HCT116 (cell line): ENCODE results near the gene PREX1. TPM values are rescaled to one million over a fixed set of nuclear protein-coding genes. Genes with fewer than 3 reads are reported as not detected.

Source experiments
- ATAC-seq: fragments of 200-7000 bp; cut with Tn5 transposase; 2 replicates; pipeline ENCODE4 v1.9.1; 2020; ENCODE audit warnings: mild to moderate bottlenecking, moderate library complexity
- BruUV-seq: library from RNA; stranded (reverse); fragments of 400-500 nt; replicated peaks from 2 replicates; lab custom pipeline; 2021; lab: Mats Ljungman, UMichigan
- CTCF ChIA-PET: fragments of 300-600 bp; sonication (Branson Sonifier 250); formaldehyde crosslinking; loops from one replicate; lab custom pipeline; 2021; ENCODE audit warnings: antibody characterized with exemption; lab: Charles Lee
- POLR2A ChIA-PET: fragments of 300-600, 350-600 bp; sonication (Branson Sonifier 250); formaldehyde crosslinking; loops from one replicate; lab custom pipeline; 2021; ENCODE audit warnings: antibody characterized with exemption; lab: Charles Lee
- RAD21 ChIA-PET, 2 experiments: fragments of 300-600 bp; sonication (Branson Sonifier 250); formaldehyde crosslinking; loops; one replicate each; lab custom pipeline; 2023; ENCODE audit warnings: low total read pairs in 2 of 2; ENCODE audit not compliant: uncharacterized antibody in 2 of 2, unreplicated experiment in 2 of 2, low non-redundant PET in 1 of 2; lab: Charles Lee
- DNase-seq: peaks from one replicate; pipeline ENCODE4 v3.0.0-alpha.2; 2010; ENCODE audit warnings: low read depth, low spot score
- H2AFZ ChIP-seq: fragments of 200-600 bp; shearing (Covaris generic), sonication (generic); 2 replicates; pipeline ENCODE4 v1.6.1; 2017; ENCODE audit warnings: low read depth, mixed run types, mixed read lengths, antibody characterized with exemption, low read length; ENCODE audit not compliant: poor library complexity, severe bottlenecking
- H3K27ac ChIP-seq: 2 replicates; pipeline ENCODE4 v1.5.1; 2012; ENCODE audit warnings: low read depth, low read length
- H3K27me3 ChIP-seq: fragments of 200-600 bp; sonication (generic); 2 replicates; pipeline ENCODE4 v1.6.1; 2016; ENCODE audit warnings: mixed run types, low read length, mixed read lengths; ENCODE audit not compliant: insufficient read depth
- H3K36me3 ChIP-seq, 2 experiments: fragments of 200-500 bp in 1 of 2; fragments of 200-600 bp in 1 of 2; sonication (Bioruptor generic) in 1 of 2; sonication (generic) in 1 of 2; 2 replicates each; pipeline versions ENCODE4 v1.5.1 to v1.6.1; 2014 to 2016; ENCODE audit warnings: low read length in 2 of 2, inconsistent platforms in 1 of 2, mixed read lengths in 1 of 2, mixed run types in 1 of 2; ENCODE audit not compliant: insufficient read depth in 2 of 2, control insufficient read depth in 1 of 2
- H3K4me1 ChIP-seq, 2 experiments: fragments of 200-600 bp in 1 of 2; sonication (generic) in 1 of 2; 2 replicates each; pipeline versions ENCODE4 v1.5.1 to v1.6.1; 2012 to 2017; ENCODE audit warnings: low read length in 2 of 2, inconsistent platforms in 1 of 2, mild to moderate bottlenecking in 1 of 2, mixed read lengths in 1 of 2, mixed run types in 1 of 2, moderate library complexity in 1 of 2; ENCODE audit not compliant: insufficient read depth in 2 of 2, control insufficient read depth in 1 of 2
- H3K4me2 ChIP-seq: fragments of 200-600 bp; sonication (generic); 2 replicates; pipeline ENCODE4 v1.6.1; 2017; ENCODE audit warnings: mixed run types, low read length, mixed read lengths
- H3K4me3 ChIP-seq, 2 experiments: fragments of 200-600 bp in 1 of 2; sonication (generic) in 1 of 2; replicated peaks in 1 of 2; 2 replicates each; pipeline ENCODE4 v1.5.1; 2011 to 2016; ENCODE audit warnings: low read length in 2 of 2, control low read depth in 1 of 2, low read depth in 1 of 2, mild to moderate bottlenecking in 1 of 2, mixed read lengths in 1 of 2, mixed run types in 1 of 2
- H3K79me2 ChIP-seq: fragments of 200-600 bp; sonication (generic); 2 replicates; pipeline ENCODE4 v1.6.1; 2017; ENCODE audit warnings: mild to moderate bottlenecking, mixed run types, low read length, moderate library complexity, mixed read lengths; ENCODE audit not compliant: insufficient read depth
- H3K9ac ChIP-seq: fragments of 200-600 bp; sonication (generic); 2 replicates; pipeline ENCODE4 v1.6.1; 2016; ENCODE audit warnings: low read length, mixed read lengths
- H3K9me2 ChIP-seq: fragments of 200-600 bp; sonication (generic), shearing (Covaris generic); 2 replicates; pipeline ENCODE4 v1.6.1; 2017; ENCODE audit warnings: mixed run types, mild to moderate bottlenecking, moderate library complexity; ENCODE audit not compliant: insufficient read depth
- H3K9me3 ChIP-seq, 2 experiments: fragments of 200-500 bp in 1 of 2; fragments of 200-600 bp in 1 of 2; sonication (Bioruptor generic) in 1 of 2; sonication (generic) in 1 of 2; 2 replicates each; pipeline ENCODE4 v1.6.1; 2014 to 2017; ENCODE audit warnings: low read length in 2 of 2, mixed read lengths in 2 of 2, inconsistent platforms in 1 of 2, low read depth in 1 of 2, mild to moderate bottlenecking in 1 of 2, mixed run types in 1 of 2, moderate library complexity in 1 of 2; ENCODE audit not compliant: control insufficient read depth in 1 of 2, insufficient read depth in 1 of 2
- H4K20me1 ChIP-seq: fragments of 200-600 bp; sonication (generic), shearing (Covaris generic); 2 replicates; pipeline ENCODE4 v1.6.1; 2017; ENCODE audit warnings: mixed run types, mild to moderate bottlenecking, moderate library complexity; ENCODE audit not compliant: insufficient read depth
- CEBPB ChIP-seq: IDR thresholded peaks from 2 replicates; pipeline ENCODE4 v1.6.1; 2012; ENCODE audit warnings: low read depth
- EGR1 ChIP-seq: IDR thresholded peaks from 2 replicates; pipeline ENCODE4 v1.6.1; 2012; ENCODE audit warnings: low read depth
- POLR2AphosphoS5 ChIP-seq: IDR thresholded peaks from 2 replicates; pipeline ENCODE4 v1.6.1; 2011; ENCODE audit warnings: mild to moderate bottlenecking, low read depth, low read length, moderate library complexity
- RAD21 ChIP-seq: IDR thresholded peaks from 2 replicates; pipeline ENCODE4 v1.6.1; 2012; ENCODE audit warnings: low read depth, mild to moderate bottlenecking
- SP1 ChIP-seq: IDR thresholded peaks from 2 replicates; pipeline ENCODE4 v1.6.1; 2012; ENCODE audit warnings: low read depth
- intact Hi-C: fragments of 100-400 bp; cut with micrococcal nuclease; formaldehyde crosslinking; loops from 2 replicates; pipeline ENCODE4 v1.10.0; 2022
- total RNA-seq: library from RNA; stranded (reverse); gene quantifications from one replicate; pipeline ENCODE4 v1.2.1, GENCODE V29; 2021; ENCODE audit not compliant: unreplicated experiment
- TF ChIP-seq, protein P1 (sequence below), 3 experiments: fragments of 200-600 bp in 1 of 3; sonication (generic) in 1 of 3; IDR thresholded peaks in 2 of 3; conservative IDR thresholded peaks in 1 of 3; 2 replicates each; pipeline ENCODE4 v1.5.1; 2012 to 2017; ENCODE audit warnings: low read depth in 2 of 3, low read length in 2 of 3, antibody characterized with exemption in 1 of 3, borderline replicate concordance in 1 of 3, control low read depth in 1 of 3, mild to moderate bottlenecking in 1 of 3, mixed read lengths in 1 of 3, mixed run types in 1 of 3, moderate library complexity in 1 of 3; ENCODE audit not compliant: insufficient read depth in 1 of 3
- TF ChIP-seq, protein P2 (sequence below): IDR thresholded peaks from 2 replicates; pipeline ENCODE4 v1.6.1; 2011; ENCODE audit warnings: mild to moderate bottlenecking, low read length, moderate library complexity; ENCODE audit not compliant: insufficient replicate concordance; ENCODE audit errors: extremely low read depth

PREX1 gene
- total RNA-seq, 1 experiment from 2014 or later = 6.1 TPM

DNA sequence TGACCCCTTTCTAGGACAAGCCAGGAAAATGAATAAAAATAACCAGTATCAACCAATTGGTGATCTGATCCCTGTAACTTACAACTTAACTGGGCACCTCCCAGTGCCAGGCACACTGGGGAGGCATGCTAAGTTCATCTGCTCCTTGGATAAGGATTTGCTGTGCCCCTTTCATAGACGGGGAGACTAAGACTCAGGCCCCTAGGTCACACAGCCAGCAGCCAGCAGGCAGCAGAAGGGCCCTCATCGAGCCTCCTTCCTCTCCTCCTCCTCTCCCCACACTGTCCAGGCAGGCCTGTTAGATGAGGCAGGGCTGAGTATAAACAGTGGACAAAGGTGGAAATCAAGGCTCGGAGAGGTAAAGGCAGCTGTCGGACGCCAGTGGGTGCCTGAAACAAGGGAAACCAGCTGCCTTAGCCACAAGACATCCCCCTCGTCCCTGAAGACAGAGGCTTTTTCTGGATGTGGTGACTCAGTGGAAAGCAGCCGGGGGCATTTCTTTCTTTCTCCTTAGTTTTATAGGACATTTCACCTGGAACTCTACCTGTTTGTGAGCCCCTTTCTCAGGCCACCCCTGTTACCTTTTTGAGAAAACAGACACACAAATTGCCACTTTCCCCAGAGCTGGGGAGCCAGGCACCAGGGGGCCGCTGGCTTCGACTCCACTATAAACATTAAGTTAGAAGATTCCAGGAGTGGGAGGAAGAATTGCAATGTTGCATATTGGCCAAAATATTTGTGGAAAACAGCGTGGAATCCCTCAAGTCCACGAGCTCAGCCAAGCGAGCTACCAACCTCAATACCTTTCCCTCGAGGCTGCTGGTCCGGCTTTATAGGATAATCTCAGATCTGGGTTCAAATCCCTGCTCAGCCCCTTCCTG lies 166.0 kb downstream of the PREX1 start:
- no peaks in the 10 kb centered on the region for H3K36me3 ChIP-seq
- no peaks in the 10 kb centered on the region for H3K27me3 ChIP-seq
- H3K27ac ChIP-seq = no peak overlapping the region
- BruUV-seq = no TSS peak
- ChIA-PET POLR2A (no interaction called here), CTCF (interaction anchor here (2.8 kb wide), 1 partner anchor 244 kb away, joined by 23 read pairs; no protein-coding TSS in a partner anchor), RAD21 (no interaction called here)
- no peaks in the 10 kb centered on the region; a peak in 1 of 4 replicates for H3K4me1 ChIP-seq
- H3K9me2 ChIP-seq = no peaks in the 10 kb centered on the region
- TF ChIP-seq POLR2AphosphoS5 (no peak), EGR1 (no peak), CEBPB (no peak), SP1 (no peak)
- no peaks in the 10 kb centered on the region for H3K79me2 ChIP-seq
- H4K20me1 ChIP-seq = no peaks in the 10 kb centered on the region
- no peak overlapping the region for H3K4me3 ChIP-seq
- no peak overlapping the region for H3K9ac ChIP-seq
- H2AFZ ChIP-seq = no peak overlapping the region
- no peaks in the 10 kb centered on the region for H3K9me3 ChIP-seq
- DNase-seq = no peak
- ATAC-seq = no peak
- intact Hi-C loops = no loop called here
- H3K4me2 ChIP-seq = no peak overlapping the region

DNA sequence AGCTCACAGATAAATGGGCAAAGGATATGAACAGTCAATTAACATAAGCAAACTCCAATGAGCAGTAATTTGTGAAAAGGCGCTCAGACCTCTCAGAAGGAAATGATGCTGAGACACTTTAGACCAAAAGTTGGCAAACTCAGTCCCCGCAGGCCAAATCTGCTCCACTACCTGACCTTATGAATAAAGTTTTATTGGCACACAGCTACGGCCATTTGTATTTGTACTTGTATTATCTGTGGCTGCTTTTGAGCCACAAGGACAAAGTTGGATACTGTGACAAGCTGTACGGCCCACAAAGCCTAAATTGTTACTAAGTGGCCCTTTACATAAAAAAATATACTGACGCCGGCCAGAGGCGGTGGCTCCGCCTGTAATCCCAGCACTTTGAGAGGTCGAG lies 167.0 kb downstream of the PREX1 start:
- intact Hi-C loops = no loop called here
- BruUV-seq = no TSS peak
- TF ChIP-seq, protein P1, sequence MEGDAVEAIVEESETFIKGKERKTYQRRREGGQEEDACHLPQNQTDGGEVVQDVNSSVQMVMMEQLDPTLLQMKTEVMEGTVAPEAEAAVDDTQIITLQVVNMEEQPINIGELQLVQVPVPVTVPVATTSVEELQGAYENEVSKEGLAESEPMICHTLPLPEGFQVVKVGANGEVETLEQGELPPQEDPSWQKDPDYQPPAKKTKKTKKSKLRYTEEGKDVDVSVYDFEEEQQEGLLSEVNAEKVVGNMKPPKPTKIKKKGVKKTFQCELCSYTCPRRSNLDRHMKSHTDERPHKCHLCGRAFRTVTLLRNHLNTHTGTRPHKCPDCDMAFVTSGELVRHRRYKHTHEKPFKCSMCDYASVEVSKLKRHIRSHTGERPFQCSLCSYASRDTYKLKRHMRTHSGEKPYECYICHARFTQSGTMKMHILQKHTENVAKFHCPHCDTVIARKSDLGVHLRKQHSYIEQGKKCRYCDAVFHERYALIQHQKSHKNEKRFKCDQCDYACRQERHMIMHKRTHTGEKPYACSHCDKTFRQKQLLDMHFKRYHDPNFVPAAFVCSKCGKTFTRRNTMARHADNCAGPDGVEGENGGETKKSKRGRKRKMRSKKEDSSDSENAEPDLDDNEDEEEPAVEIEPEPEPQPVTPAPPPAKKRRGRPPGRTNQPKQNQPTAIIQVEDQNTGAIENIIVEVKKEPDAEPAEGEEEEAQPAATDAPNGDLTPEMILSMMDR (IDR thresholded peaks at IDR 0.05 in 2 of 3, conservative IDR thresholded peaks at IDR 0.05 in 1 of 3; ENCODE audit: borderline replicate concordance in 1 of 3, insufficient read depth in 1 of 3, low read depth in 2 of 3, low read length in 2 of 3) = no peak
- TF ChIP-seq, protein P2, sequence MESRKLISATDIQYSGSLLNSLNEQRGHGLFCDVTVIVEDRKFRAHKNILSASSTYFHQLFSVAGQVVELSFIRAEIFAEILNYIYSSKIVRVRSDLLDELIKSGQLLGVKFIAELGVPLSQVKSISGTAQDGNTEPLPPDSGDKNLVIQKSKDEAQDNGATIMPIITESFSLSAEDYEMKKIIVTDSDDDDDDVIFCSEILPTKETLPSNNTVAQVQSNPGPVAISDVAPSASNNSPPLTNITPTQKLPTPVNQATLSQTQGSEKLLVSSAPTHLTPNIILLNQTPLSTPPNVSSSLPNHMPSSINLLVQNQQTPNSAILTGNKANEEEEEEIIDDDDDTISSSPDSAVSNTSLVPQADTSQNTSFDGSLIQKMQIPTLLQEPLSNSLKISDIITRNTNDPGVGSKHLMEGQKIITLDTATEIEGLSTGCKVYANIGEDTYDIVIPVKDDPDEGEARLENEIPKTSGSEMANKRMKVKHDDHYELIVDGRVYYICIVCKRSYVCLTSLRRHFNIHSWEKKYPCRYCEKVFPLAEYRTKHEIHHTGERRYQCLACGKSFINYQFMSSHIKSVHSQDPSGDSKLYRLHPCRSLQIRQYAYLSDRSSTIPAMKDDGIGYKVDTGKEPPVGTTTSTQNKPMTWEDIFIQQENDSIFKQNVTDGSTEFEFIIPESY = no peak
- no peak for TF ChIP-seq RAD21
- TF ChIP-seq, all 23 proteins: peak for 0

More for the DNA sequence above, 167.0 kb downstream of the PREX1 start:
- ChIA-PET CTCF (interaction anchor here (2.8 kb wide), 1 partner anchor 245 kb away, joined by 23 read pairs; no protein-coding TSS in a partner anchor), RAD21 (no interaction called here), POLR2A (no interaction called here)
- no peaks in the 10 kb centered on the region for H3K9me2 ChIP-seq
- no peak for ATAC-seq
- H2AFZ ChIP-seq = no peak overlapping the region
- H3K9me3 ChIP-seq = no peaks in the 10 kb centered on the region
- no peaks in the 10 kb centered on the region; a peak in 1 of 4 replicates for H3K4me1 ChIP-seq
- H4K20me1 ChIP-seq = no peaks in the 10 kb centered on the region
- no peaks in the 10 kb centered on the region for H3K36me3 ChIP-seq
- DNase-seq = no peak
- H3K27me3 ChIP-seq = no peaks in the 10 kb centered on the region
- H3K79me2 ChIP-seq = no peaks in the 10 kb centered on the region
- no peak overlapping the region for H3K4me3 ChIP-seq
- H3K4me2 ChIP-seq = no peak overlapping the region
- H3K9ac ChIP-seq = no peak overlapping the region
- H3K27ac ChIP-seq = no peak overlapping the region
